GM23338 (cell line): Measurements from ENCODE around the gene SETX. TPM values are rescaled to one million over a fixed set of nuclear protein-coding genes. Genes with fewer than 3 reads are reported as not detected.

ENCODE experiments used
- ATAC-seq: fragments of 200-7000 bp; cut with Tn5 transposase; 3 replicates; pipeline ENCODE4 v1.9.1; 2020
- DNase-seq: peaks from one replicate; pipeline ENCODE4 v3.0.0-alpha.2; 2015; ENCODE audit warnings: low spot score
- H2AFZ ChIP-seq: fragments of 200-600 bp; sonication (generic); 2 replicates; pipeline ENCODE4 v1.8.0; 2016; ENCODE audit warnings: antibody characterized with exemption, mild to moderate bottlenecking, moderate library complexity
- H3F3A ChIP-seq: fragments of 200-600 bp; sonication (generic); replicated peaks from 2 replicates; pipeline ENCODE4 v1.8.0; 2017; ENCODE audit warnings: antibody characterized with exemption, mixed run types, low read depth
- H3K27ac ChIP-seq: fragments of 200-600 bp; sonication (generic); 2 replicates; pipeline ENCODE4 v1.6.1; 2016; ENCODE audit warnings: low read depth
- H3K27me3 ChIP-seq: fragments of 200-600 bp; sonication (generic); 2 replicates; pipeline ENCODE4 v1.8.0; 2016; ENCODE audit warnings: mild to moderate bottlenecking, mixed run types, moderate library complexity; ENCODE audit not compliant: insufficient read depth
- H3K36me3 ChIP-seq: fragments of 200-600 bp; sonication (generic); 2 replicates; pipeline ENCODE4 v1.8.0; 2016; ENCODE audit warnings: mild to moderate bottlenecking; ENCODE audit not compliant: insufficient read depth
- H3K4me1 ChIP-seq: fragments of 200-600 bp; sonication (generic); 2 replicates; pipeline ENCODE4 v1.8.0; 2016; ENCODE audit warnings: mild to moderate bottlenecking, moderate library complexity; ENCODE audit not compliant: insufficient read depth
- H3K4me2 ChIP-seq: fragments of 200-600 bp; sonication (generic); 2 replicates; pipeline ENCODE4 v1.7.1; 2017; ENCODE audit warnings: mixed run types
- H3K4me3 ChIP-seq: fragments of 200-600 bp; sonication (generic); 2 replicates; pipeline ENCODE4 v1.6.1; 2016; ENCODE audit warnings: mixed run types
- H3K79me2 ChIP-seq: fragments of 200-600 bp; sonication (generic); replicated peaks from 2 replicates; pipeline ENCODE4 v1.8.0; 2017; ENCODE audit warnings: mild to moderate bottlenecking; ENCODE audit not compliant: insufficient read depth
- H3K9me2 ChIP-seq: fragments of 200-600 bp; sonication (generic); 2 replicates; pipeline ENCODE4 v1.8.0; 2017; ENCODE audit not compliant: insufficient read depth
- H4K20me1 ChIP-seq: fragments of 200-600 bp; sonication (generic); replicated peaks from 2 replicates; pipeline ENCODE4 v1.8.0; 2017; ENCODE audit warnings: mild to moderate bottlenecking; ENCODE audit not compliant: insufficient read depth
- H3K27ac Mint-ChIP-seq: 2 replicates; pipeline ENCODE4 v1.8.0; 2020; ENCODE audit warnings: inconsistent platforms, mild to moderate bottlenecking, moderate library complexity, mixed read lengths
- H3K27me3 Mint-ChIP-seq: 3 replicates; pipeline ENCODE4 v1.8.0; 2022; ENCODE audit warnings: low read depth, mild to moderate bottlenecking, moderate library complexity, mixed read lengths, inconsistent platforms; ENCODE audit not compliant: insufficient read depth, poor library complexity
- H3K36me3 Mint-ChIP-seq: 3 replicates; pipeline ENCODE4 v1.8.0; 2021; ENCODE audit warnings: low read depth, mild to moderate bottlenecking, inconsistent platforms, moderate library complexity, mixed read lengths
- H3K4me1 Mint-ChIP-seq: 3 replicates; pipeline ENCODE4 v1.8.0; 2020; ENCODE audit warnings: mild to moderate bottlenecking, inconsistent platforms, mixed read lengths
- H3K4me3 Mint-ChIP-seq: 3 replicates; pipeline ENCODE4 v1.8.0; 2021; ENCODE audit warnings: moderate library complexity, mild to moderate bottlenecking, inconsistent platforms, mixed read lengths
- H3K9me3 Mint-ChIP-seq: 3 replicates; pipeline ENCODE4 v1.8.0; 2020; ENCODE audit warnings: moderate library complexity, mild to moderate bottlenecking, inconsistent platforms, mixed read lengths
- CREB1 ChIP-seq: fragments of 250-450 bp; sonication (Bioruptor Pico); IDR thresholded peaks from 2 replicates; pipeline ENCODE4 v1.5.0; 2020; ENCODE audit warnings: low read depth, mild to moderate bottlenecking, moderate library complexity
- EZH2 ChIP-seq: fragments of 200-600 bp; sonication (generic); IDR thresholded peaks from one replicate; pipeline ENCODE4 v1.8.0; 2017; ENCODE audit warnings: antibody characterized with exemption, mild to moderate bottlenecking, low read depth; ENCODE audit not compliant: unreplicated experiment
- EZH2phosphoT487 ChIP-seq: fragments of 200-600 bp; sonication (generic); IDR thresholded peaks from one replicate; pipeline ENCODE4 v1.8.1; 2018; ENCODE audit warnings: antibody characterized with exemption; ENCODE audit not compliant: unreplicated experiment
- JUNB ChIP-seq: IDR thresholded peaks from one replicate; pipeline ENCODE4 v1.6.1; 2016; ENCODE audit warnings: antibody characterized with exemption; ENCODE audit not compliant: unreplicated experiment
- NANOG ChIP-seq: IDR thresholded peaks from 2 replicates; pipeline ENCODE4 v1.6.1; 2016; ENCODE audit warnings: antibody characterized with exemption, borderline replicate concordance
- POLR2AphosphoS5 ChIP-seq: IDR thresholded peaks from 2 replicates; pipeline ENCODE4 v1.6.1; 2016; ENCODE audit warnings: antibody characterized with exemption, low read depth
- STAT1 ChIP-seq: IDR thresholded peaks from one replicate; pipeline ENCODE4 v1.6.1; 2016; ENCODE audit warnings: antibody characterized with exemption; ENCODE audit not compliant: unreplicated experiment
- ZNF114 ChIP-seq: fragments of 250-450 bp; sonication (Bioruptor Pico); IDR thresholded peaks from 2 replicates; pipeline ENCODE4 v1.5.0; 2020; ENCODE audit warnings: mild to moderate bottlenecking, moderate library complexity
- ZNF331 ChIP-seq: fragments of 250-450 bp; sonication (Bioruptor Pico); IDR thresholded peaks from 2 replicates; pipeline ENCODE4 v1.5.0; 2020; ENCODE audit warnings: low read depth, mild to moderate bottlenecking, moderate library complexity
- polyA plus RNA-seq: library from polyadenylated mRNA; unstranded; fragments of >200 nt; fragmentation: Nextera tagmentation; extraction: Ambion mirVana; gene quantifications from 2 replicates; pipeline ENCODE4 v1.2.1, GENCODE V29; 2016
- total RNA-seq: library from RNA; depleted of rRNA; stranded (reverse); fragments of >200 nt; shearing (Covaris generic); gene quantifications from 2 replicates; pipeline ENCODE4 v1.2.3, GENCODE V29; 2014
- TF ChIP-seq, protein P1 (sequence below): IDR thresholded peaks from 2 replicates; pipeline ENCODE4 v1.6.1; 2016; ENCODE audit warnings: antibody characterized with exemption
- TF ChIP-seq, protein P2 (sequence below): IDR thresholded peaks from one replicate; pipeline ENCODE4 v1.6.1; 2018; ENCODE audit warnings: antibody characterized with exemption; ENCODE audit not compliant: unreplicated experiment

The SETX gene
- total and polyA plus RNA-seq, 2 experiments from 2014 or later: 17.5 to 49.9 TPM

DNA sequence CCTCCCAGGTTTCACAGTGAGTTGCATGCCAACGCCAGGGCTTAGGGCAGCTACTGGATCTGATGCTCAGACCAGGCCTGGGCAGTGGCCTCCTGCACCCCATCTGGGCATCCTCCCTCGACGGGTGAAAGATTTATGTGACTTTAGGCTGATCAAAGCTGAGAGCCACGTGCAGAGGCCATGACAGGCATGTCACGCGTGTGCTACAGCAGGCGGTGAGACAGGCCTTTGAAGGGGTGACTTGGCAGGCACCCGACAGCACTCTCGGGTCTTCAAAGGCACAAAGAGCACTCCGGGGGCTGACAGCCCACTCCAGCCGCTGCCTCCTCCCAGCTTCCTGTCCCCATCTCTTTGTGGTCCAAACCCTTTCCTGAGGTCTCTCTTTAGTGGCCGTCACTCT lies 126.7 kb downstream of the SETX start:
- H3K36me3 ChIP-seq: no peaks in the 10 kb centered on the region
- Mint-ChIP-seq H3K36me3 (no peaks in the 10 kb centered on the region), H3K9me3 (no peaks in the 10 kb centered on the region), H3K27me3 (peaks cover 5% of the 10 kb centered on the region), H3K4me1 (peaks cover 2% of the 10 kb centered on the region; the same call in 2 of the 3 replicates), H3K27ac (no peak overlapping the region), H3K4me3 (no peak overlapping the region; the same call in 2 of the 3 replicates)
- no peak overlapping the region for H3K4me3 ChIP-seq
- H3K27ac ChIP-seq: no peak overlapping the region
- H3F3A ChIP-seq: no peaks in the 10 kb centered on the region
- H3K9me2 ChIP-seq: no peaks in the 10 kb centered on the region
- no peak overlapping the region for H3K4me2 ChIP-seq
- no peak overlapping the region for H2AFZ ChIP-seq
- H3K4me1 ChIP-seq: no peaks in the 10 kb centered on the region
- no peaks in the 10 kb centered on the region for H3K79me2 ChIP-seq
- ATAC-seq (no peak), DNase-seq (no peak)
- H4K20me1 ChIP-seq: no peaks in the 10 kb centered on the region
- TF ChIP-seq NANOG: no peak
- TF ChIP-seq EZH2phosphoT487: no peak
- no peak for TF ChIP-seq STAT1
- no peak for TF ChIP-seq POLR2AphosphoS5
- TF ChIP-seq EZH2: no peak
- TF ChIP-seq JUNB: no peak
- no peaks in the 10 kb centered on the region for H3K27me3 ChIP-seq

GRCh38 chr9:132226571-132227430 lies 128.0 kb downstream of the SETX start:
- no peak; the same call in 2 of the 3 replicates for ATAC-seq

GRCh38 chr9:132224645-132225044 lies 130.1 kb downstream of the SETX start:
- Mint-ChIP-seq H3K27me3 (peaks cover 5% of the 10 kb centered on the region), H3K27ac (no peak overlapping the region), H3K4me3 (no peak overlapping the region), H3K4me1 (peaks cover 2% of the 10 kb centered on the region; the same call in 2 of the 3 replicates), H3K9me3 (no peaks in the 10 kb centered on the region), H3K36me3 (no peaks in the 10 kb centered on the region)
- no peak overlapping the region for H3K4me3 ChIP-seq
- H3K4me2 ChIP-seq: no peak overlapping the region
- H3K36me3 ChIP-seq: no peaks in the 10 kb centered on the region
- no peaks in the 10 kb centered on the region for H4K20me1 ChIP-seq
- no peaks in the 10 kb centered on the region for H3K9me2 ChIP-seq
- DNase-seq (no peak), ATAC-seq (no peak)
- no peaks in the 10 kb centered on the region for H3K4me1 ChIP-seq
- no peaks in the 10 kb centered on the region for H3F3A ChIP-seq
- no peak overlapping the region for H2AFZ ChIP-seq
- no peaks in the 10 kb centered on the region for H3K27me3 ChIP-seq
- TF ChIP-seq STAT1 (no peak), ZNF114 (no peak), CREB1 (CRISPR knock-in tag) (no peak)
- TF ChIP-seq, protein P1, sequence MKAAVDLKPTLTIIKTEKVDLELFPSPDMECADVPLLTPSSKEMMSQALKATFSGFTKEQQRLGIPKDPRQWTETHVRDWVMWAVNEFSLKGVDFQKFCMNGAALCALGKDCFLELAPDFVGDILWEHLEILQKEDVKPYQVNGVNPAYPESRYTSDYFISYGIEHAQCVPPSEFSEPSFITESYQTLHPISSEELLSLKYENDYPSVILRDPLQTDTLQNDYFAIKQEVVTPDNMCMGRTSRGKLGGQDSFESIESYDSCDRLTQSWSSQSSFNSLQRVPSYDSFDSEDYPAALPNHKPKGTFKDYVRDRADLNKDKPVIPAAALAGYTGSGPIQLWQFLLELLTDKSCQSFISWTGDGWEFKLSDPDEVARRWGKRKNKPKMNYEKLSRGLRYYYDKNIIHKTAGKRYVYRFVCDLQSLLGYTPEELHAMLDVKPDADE: no peak
- TF ChIP-seq, protein P2, sequence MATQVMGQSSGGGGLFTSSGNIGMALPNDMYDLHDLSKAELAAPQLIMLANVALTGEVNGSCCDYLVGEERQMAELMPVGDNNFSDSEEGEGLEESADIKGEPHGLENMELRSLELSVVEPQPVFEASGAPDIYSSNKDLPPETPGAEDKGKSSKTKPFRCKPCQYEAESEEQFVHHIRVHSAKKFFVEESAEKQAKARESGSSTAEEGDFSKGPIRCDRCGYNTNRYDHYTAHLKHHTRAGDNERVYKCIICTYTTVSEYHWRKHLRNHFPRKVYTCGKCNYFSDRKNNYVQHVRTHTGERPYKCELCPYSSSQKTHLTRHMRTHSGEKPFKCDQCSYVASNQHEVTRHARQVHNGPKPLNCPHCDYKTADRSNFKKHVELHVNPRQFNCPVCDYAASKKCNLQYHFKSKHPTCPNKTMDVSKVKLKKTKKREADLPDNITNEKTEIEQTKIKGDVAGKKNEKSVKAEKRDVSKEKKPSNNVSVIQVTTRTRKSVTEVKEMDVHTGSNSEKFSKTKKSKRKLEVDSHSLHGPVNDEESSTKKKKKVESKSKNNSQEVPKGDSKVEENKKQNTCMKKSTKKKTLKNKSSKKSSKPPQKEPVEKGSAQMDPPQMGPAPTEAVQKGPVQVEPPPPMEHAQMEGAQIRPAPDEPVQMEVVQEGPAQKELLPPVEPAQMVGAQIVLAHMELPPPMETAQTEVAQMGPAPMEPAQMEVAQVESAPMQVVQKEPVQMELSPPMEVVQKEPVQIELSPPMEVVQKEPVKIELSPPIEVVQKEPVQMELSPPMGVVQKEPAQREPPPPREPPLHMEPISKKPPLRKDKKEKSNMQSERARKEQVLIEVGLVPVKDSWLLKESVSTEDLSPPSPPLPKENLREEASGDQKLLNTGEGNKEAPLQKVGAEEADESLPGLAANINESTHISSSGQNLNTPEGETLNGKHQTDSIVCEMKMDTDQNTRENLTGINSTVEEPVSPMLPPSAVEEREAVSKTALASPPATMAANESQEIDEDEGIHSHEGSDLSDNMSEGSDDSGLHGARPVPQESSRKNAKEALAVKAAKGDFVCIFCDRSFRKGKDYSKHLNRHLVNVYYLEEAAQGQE: no peak
- H3K27ac ChIP-seq: no peak overlapping the region
- H3K79me2 ChIP-seq: no peaks in the 10 kb centered on the region

More at GRCh38 chr9:132226571-132227430, 128.0 kb downstream of the SETX start:
- no peak overlapping the region for H3K27ac Mint-ChIP-seq
- Histone ChIP-seq H3K27me3 (no peaks in the 10 kb centered on the region), H3K9me2 (no peaks in the 10 kb centered on the region), H3K4me3 (no peak overlapping the region), H2AFZ (no peak overlapping the region), H3K4me1 (no peaks in the 10 kb centered on the region), H3K79me2 (no peaks in the 10 kb centered on the region), H3K4me2 (no peak overlapping the region), H3K36me3 (no peaks in the 10 kb centered on the region), H3K27ac (no peak overlapping the region), H3F3A (no peaks in the 10 kb centered on the region), H4K20me1 (no peaks in the 10 kb centered on the region)
- no peak for DNase-seq
- H3K4me1 Mint-ChIP-seq: peaks cover 2% of the 10 kb centered on the region; the same call in 2 of the 3 replicates
- peaks cover 4% of the 10 kb centered on the region for H3K27me3 Mint-ChIP-seq
- TF ChIP-seq EZH2 (no peak), CREB1 (CRISPR knock-in tag) (no peak), ZNF331 (CRISPR knock-in tag) (no peak)
- no peaks in the 10 kb centered on the region for H3K36me3 Mint-ChIP-seq
- no peak overlapping the region for H3K4me3 Mint-ChIP-seq
- H3K9me3 Mint-ChIP-seq: no peaks in the 10 kb centered on the region
